HUES64 (cell line): ENCODE measurements around the gene TRIAP1.

Experiments used
- H3K27ac ChIP-seq: 2 replicates; pipeline ENCODE4 v1.7.0; 2013; ENCODE audit warnings: low read depth, low read length, inconsistent platforms
- H3K27me3 ChIP-seq: 2 replicates; pipeline ENCODE4 v1.6.1; 2013; ENCODE audit warnings: mild to moderate bottlenecking, low read length; ENCODE audit not compliant: insufficient read depth
- H3K36me3 ChIP-seq: 2 replicates; pipeline ENCODE4 v1.6.1; 2013; ENCODE audit warnings: mild to moderate bottlenecking, low read length; ENCODE audit not compliant: insufficient read depth
- H3K4me1 ChIP-seq: 2 replicates; pipeline ENCODE4 v1.6.1; 2013; ENCODE audit warnings: mild to moderate bottlenecking, low read length, moderate library complexity; ENCODE audit not compliant: insufficient read depth
- H3K4me3 ChIP-seq: 2 replicates; pipeline ENCODE4 v1.5.1; 2013; ENCODE audit warnings: mild to moderate bottlenecking, low read length, moderate library complexity
- H3K9ac ChIP-seq: 2 replicates; pipeline ENCODE4 v1.6.1; 2013; ENCODE audit warnings: mild to moderate bottlenecking, low read depth, low read length
- H3K9me3 ChIP-seq: 2 replicates; pipeline ENCODE4 v1.6.1; 2013; ENCODE audit warnings: low read depth, low read length; ENCODE audit not compliant: insufficient read depth
- WGBS: fragments of 150-250, 120-280 bp; methylation state at CpG from one replicate; pipeline ENCODE4 v1.1.7; 2013; ENCODE audit warnings: missing lambda C conversion rate; 5-methylcytosine and 5-hydroxymethylcytosine counted together

Gene TRIAP1

GRCh38 chr12:120468325-120468820 is 22.2 kb upstream of the TRIAP1 start:
- H3K9me3 ChIP-seq = no peaks in the 10 kb centered on the region
- H3K9ac ChIP-seq = peak overlapping the region; percentile 99
- peaks cover 43% of the 10 kb centered on the region for H3K36me3 ChIP-seq
- H3K4me3 ChIP-seq = peak overlapping the region; percentile 83
- WGBS = 5% methylated on average over 23 of the region's 23 CpGs
- peak overlapping the region; percentile 99 for H3K27ac ChIP-seq
- peaks cover 4% of the 10 kb centered on the region; the same call in 1 of the 2 replicates for H3K4me1 ChIP-seq
- no peaks in the 10 kb centered on the region for H3K27me3 ChIP-seq

DNA sequence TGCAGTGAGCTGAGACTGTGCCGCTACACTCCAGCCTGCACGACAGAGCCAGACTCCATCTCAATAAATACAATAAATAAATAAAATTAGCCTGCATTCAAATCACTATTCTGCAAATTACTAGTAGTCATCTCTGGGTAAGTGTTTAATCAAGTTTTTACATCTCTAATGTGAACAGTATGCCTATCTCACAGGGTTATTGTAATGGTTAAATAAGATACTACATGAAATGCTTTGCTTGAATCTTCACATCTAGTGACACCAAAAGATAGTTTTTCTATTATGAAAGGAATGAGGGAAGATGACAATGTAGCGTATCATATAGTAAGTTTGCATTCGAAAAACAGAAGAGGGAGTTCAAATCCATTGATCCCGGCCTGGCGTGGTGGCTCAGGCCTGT is 21.3 kb upstream of the TRIAP1 start:
- no peaks in the 10 kb centered on the region for H3K9me3 ChIP-seq
- 97% methylated on average over 6 of the region's 6 CpGs for WGBS
- no peaks in the 10 kb centered on the region for H3K27me3 ChIP-seq
- no peak overlapping the region for H3K9ac ChIP-seq
- no peak overlapping the region for H3K27ac ChIP-seq
- peaks cover 52% of the 10 kb centered on the region for H3K36me3 ChIP-seq
- no peak overlapping the region for H3K4me3 ChIP-seq
- H3K4me1 ChIP-seq = peaks cover 4% of the 10 kb centered on the region; the same call in 1 of the 2 replicates

- WGBS = 78% methylated on average over 8 of the region's 8 CpGs
- no peaks in the 10 kb centered on the region for H3K27me3 ChIP-seq
- peaks cover 4% of the 10 kb centered on the region; the same call in 1 of the 2 replicates for H3K4me1 ChIP-seq
- H3K9me3 ChIP-seq = no peaks in the 10 kb centered on the region
- no peak overlapping the region for H3K9ac ChIP-seq
- no peak overlapping the region for H3K4me3 ChIP-seq
- H3K27ac ChIP-seq = no peak overlapping the region; the same call in 1 of the 2 replicates
- peaks cover 59% of the 10 kb centered on the region for H3K36me3 ChIP-seq
Observed at GRCh38 chr12:120466560-120467315, 20.6 kb upstream of the TRIAP1 start.

DNA sequence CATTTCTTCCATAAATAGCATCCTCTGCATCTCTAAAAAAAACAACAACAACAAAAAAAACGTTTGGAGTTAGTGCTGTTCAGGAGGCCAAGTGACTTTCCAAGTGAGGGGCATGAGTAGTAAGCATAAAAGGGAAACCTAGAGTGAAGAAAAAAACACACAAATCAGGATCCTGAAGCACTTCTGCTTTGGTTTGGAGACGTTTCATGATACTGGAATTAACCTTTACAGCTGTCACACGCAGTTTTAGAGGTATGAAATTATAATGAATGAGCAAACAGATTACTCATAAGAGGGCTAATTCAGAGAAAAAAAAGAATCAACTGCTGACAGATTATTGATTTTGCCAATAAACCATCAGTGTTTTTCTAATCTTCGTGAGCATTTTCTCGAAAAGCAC is 19.6 kb upstream of the TRIAP1 start:
- no peak overlapping the region for H3K9ac ChIP-seq
- WGBS = 76% methylated on average over 5 of the region's 5 CpGs
- H3K36me3 ChIP-seq = peaks cover 69% of the 10 kb centered on the region

GRCh38 chr12:120463712-120464111 is 17.5 kb upstream of the TRIAP1 start:
- Histone ChIP-seq H3K9ac (no peak overlapping the region), H3K27ac (no peak overlapping the region), H3K36me3 (peaks cover 86% of the 10 kb centered on the region), H3K4me1 (peaks cover 4% of the 10 kb centered on the region; the same call in 1 of the 2 replicates), H3K4me3 (no peak overlapping the region), H3K27me3 (no peaks in the 10 kb centered on the region), H3K9me3 (no peaks in the 10 kb centered on the region)
- 92% methylated on average over 5 of the region's 5 CpGs for whole genome bisulfite sequencing

More for the DNA sequence above, 19.6 kb upstream of the TRIAP1 start:
- Histone ChIP-seq H3K4me1 (peaks cover 4% of the 10 kb centered on the region; the same call in 1 of the 2 replicates), H3K4me3 (no peak overlapping the region), H3K27me3 (no peaks in the 10 kb centered on the region), H3K27ac (no peak overlapping the region), H3K9me3 (no peaks in the 10 kb centered on the region)

DNA sequence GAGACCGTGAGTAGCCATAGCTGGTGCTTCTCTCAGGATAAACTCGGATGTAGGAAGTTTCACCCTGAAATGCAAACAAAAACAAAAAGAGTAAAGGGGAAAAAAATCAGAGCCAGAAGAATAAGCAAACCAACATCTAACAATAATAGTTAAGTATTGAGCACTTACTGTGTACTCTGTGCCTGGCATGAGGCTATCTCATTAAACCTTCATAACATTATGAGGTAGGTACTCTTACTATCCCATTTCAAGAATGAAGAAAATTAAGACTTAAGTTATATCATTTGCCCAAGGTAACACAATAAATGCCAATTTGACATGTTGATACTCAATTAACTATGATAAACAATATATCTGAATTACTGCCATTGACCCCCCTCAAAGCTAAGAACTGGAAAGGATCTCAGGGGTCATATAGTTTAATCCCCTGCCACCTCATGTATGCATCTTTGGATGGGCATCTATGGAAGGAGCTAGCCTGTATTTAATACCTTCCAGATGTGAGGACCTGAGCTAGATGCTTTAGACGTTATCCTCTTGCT is 16.0 kb upstream of the TRIAP1 start:
- H3K4me1 ChIP-seq = peaks cover 4% of the 10 kb centered on the region; the same call in 1 of the 2 replicates
- H3K9me3 ChIP-seq = no peaks in the 10 kb centered on the region
- no peak overlapping the region for H3K9ac ChIP-seq
- WGBS = 90% methylated on average over 3 of the region's 3 CpGs
- no peak overlapping the region for H3K4me3 ChIP-seq
- H3K36me3 ChIP-seq = peaks cover 94% of the 10 kb centered on the region
- no peaks in the 10 kb centered on the region for H3K27me3 ChIP-seq
- H3K27ac ChIP-seq = no peak overlapping the region

- H3K27me3 ChIP-seq = no peaks in the 10 kb centered on the region
- 95% methylated on average over 3 of the region's 3 CpGs for WGBS
- H3K4me3 ChIP-seq = no peak overlapping the region
- no peak overlapping the region for H3K9ac ChIP-seq
- H3K27ac ChIP-seq = no peak overlapping the region
- peaks cover 93% of the 10 kb centered on the region for H3K36me3 ChIP-seq
- no peaks in the 10 kb centered on the region for H3K4me1 ChIP-seq
- no peaks in the 10 kb centered on the region for H3K9me3 ChIP-seq
Observed at GRCh38 chr12:120460157-120460556, 14.0 kb upstream of the TRIAP1 start.

- peaks cover 92% of the 10 kb centered on the region for H3K36me3 ChIP-seq
- no peak overlapping the region for H3K27ac ChIP-seq
- H3K4me1 ChIP-seq = no peaks in the 10 kb centered on the region
- no peaks in the 10 kb centered on the region for H3K9me3 ChIP-seq
- no peaks in the 10 kb centered on the region for H3K27me3 ChIP-seq
- WGBS = 92% methylated on average over 6 of the region's 6 CpGs
- H3K4me3 ChIP-seq = no peak overlapping the region
- no peak overlapping the region for H3K9ac ChIP-seq
Observed at GRCh38 chr12:120457133-120457532, 10.9 kb upstream of the TRIAP1 start.

DNA sequence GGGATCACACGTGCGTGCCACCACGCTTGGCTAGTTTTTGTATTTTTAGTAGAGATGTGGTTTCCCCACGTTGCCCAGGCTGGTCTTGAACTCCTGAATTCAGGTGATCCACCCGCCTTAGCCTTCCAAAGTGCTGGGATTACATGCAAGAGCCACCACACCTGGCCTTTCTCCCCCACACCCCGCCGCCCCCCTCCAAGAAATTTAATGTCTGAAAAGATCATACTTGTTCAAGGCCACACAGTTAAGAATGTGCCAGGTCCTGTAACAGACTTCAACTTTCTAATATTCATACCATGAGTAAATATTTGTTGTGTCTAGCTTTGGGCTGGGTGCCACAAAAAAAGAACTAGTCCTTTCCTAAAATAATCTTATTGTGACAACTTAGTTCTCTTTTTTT is 9.1 kb upstream of the TRIAP1 start:
- H3K36me3 ChIP-seq = peaks cover 87% of the 10 kb centered on the region
- H3K9me3 ChIP-seq = no peaks in the 10 kb centered on the region
- H3K27me3 ChIP-seq = no peaks in the 10 kb centered on the region
- H3K27ac ChIP-seq = no peak overlapping the region
- 89% methylated on average over 7 of the region's 7 CpGs for WGBS
- H3K4me3 ChIP-seq = no peak overlapping the region
- H3K4me1 ChIP-seq = no peaks in the 10 kb centered on the region
- H3K9ac ChIP-seq = no peak overlapping the region

DNA sequence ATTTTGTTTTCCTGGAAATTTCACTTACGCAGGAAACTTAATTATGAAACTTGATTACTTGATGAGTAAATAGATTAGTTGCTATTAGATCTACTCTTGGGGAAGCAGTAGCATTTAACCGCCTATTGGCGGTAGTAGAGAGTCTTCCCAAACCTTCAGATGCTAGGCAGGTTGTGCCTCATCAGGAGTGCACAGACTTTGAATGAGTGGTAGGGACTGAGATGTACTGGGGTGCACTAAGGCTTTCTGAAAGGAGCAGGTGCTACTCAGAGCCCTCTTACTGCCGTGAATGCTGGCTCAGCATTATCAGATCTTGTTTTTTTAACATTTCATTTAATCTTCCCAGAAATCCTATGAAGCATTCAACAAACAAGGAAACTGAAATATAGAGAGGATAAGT is 7.8 kb upstream of the TRIAP1 start:
- no peak overlapping the region for H3K27ac ChIP-seq
- H3K9ac ChIP-seq = no peak overlapping the region
- 86% methylated on average over 4 of the region's 4 CpGs for WGBS
- no peaks in the 10 kb centered on the region for H3K9me3 ChIP-seq
- no peak overlapping the region for H3K4me3 ChIP-seq
- no peaks in the 10 kb centered on the region for H3K4me1 ChIP-seq
- peaks cover 85% of the 10 kb centered on the region for H3K36me3 ChIP-seq
- no peaks in the 10 kb centered on the region for H3K27me3 ChIP-seq

- no peak overlapping the region for H3K27ac ChIP-seq
- peaks cover 78% of the 10 kb centered on the region for H3K36me3 ChIP-seq
Observed at GRCh38 chr12:120453060-120453750, 7.0 kb upstream of the TRIAP1 start.

More at GRCh38 chr12:120453060-120453750, 7.0 kb upstream of the TRIAP1 start:
- Histone ChIP-seq H3K9me3 (no peaks in the 10 kb centered on the region), H3K4me3 (no peak overlapping the region), H3K27me3 (no peaks in the 10 kb centered on the region), H3K9ac (no peak overlapping the region), H3K4me1 (no peaks in the 10 kb centered on the region)
- whole genome bisulfite sequencing = 93% methylated on average over 3 of the region's 3 CpGs
